ENCODE results near the gene SGCA.

DNA sequence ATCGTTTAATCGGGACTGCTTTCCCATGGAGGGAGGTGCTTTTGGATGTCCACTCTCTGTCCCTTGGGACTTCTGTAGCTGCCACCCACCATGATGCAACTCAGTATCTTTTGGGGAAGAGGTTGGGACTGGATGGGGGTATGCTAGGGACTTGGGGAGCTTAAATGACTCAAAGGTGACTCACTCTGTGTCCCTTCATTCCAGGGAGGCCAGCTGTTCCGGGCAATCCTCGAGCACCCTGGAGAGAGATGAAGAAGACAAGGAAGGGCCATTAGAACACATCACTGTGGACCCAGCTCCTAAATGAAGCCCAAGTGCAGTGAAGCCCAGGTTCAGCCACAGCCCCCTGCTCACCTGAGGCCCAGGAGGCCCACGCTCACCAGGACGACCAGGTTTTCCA lies 31.0 kb downstream of the SGCA start:
- TF ChIP-seq CTCF (IDR thresholded peaks at IDR 0.05): no peak
- TF ChIP-seq POLR2A (IDR thresholded peaks at IDR 0.05): no peak
